DND-41 (cell line): ENCODE results near the gene NPBWR2.

Source experiments
- ATAC-seq: fragments of 200-7000 bp; cut with Tn5 transposase; 3 replicates; pipeline ENCODE4 v1.9.1; 2021; ENCODE audit warnings: low read depth; ENCODE audit not compliant: insufficient read depth
- DNase-seq: peaks from one replicate; pipeline ENCODE4 v3.0.0-alpha.2; 2020
- H2AFZ ChIP-seq: 2 replicates; pipeline ENCODE4 v1.6.0; 2012; ENCODE audit warnings: low read depth, low read length
- H3K27ac ChIP-seq: 2 replicates; pipeline ENCODE4 v1.5.1; 2012; ENCODE audit warnings: low read length, inconsistent platforms
- H3K27me3 ChIP-seq: fragments of 200-600 bp; sonication (generic); 2 replicates; pipeline ENCODE4 v1.6.0; 2012; ENCODE audit warnings: low read length, mild to moderate bottlenecking, inconsistent platforms; ENCODE audit not compliant: insufficient read depth, poor library complexity
- H3K36me3 ChIP-seq: 2 replicates; pipeline ENCODE4 v1.5.1; 2012; ENCODE audit warnings: low read length, inconsistent platforms; ENCODE audit not compliant: insufficient read depth
- H3K4me1 ChIP-seq: 2 replicates; pipeline ENCODE4 v1.5.1; 2012; ENCODE audit warnings: mild to moderate bottlenecking, low read length; ENCODE audit not compliant: insufficient read depth
- H3K4me2 ChIP-seq: 2 replicates; pipeline ENCODE4 v1.6.0; 2012; ENCODE audit warnings: mild to moderate bottlenecking, moderate library complexity, low read length, inconsistent platforms; ENCODE audit not compliant: insufficient read depth
- H3K4me3 ChIP-seq, 2 experiments: fragments of 200-600 bp in 1 of 2; shearing (Covaris generic) in 1 of 2; 2 replicates each; pipeline ENCODE4 v1.5.1; 2012 to 2016; ENCODE audit warnings: inconsistent platforms in 2 of 2, low read length in 2 of 2, mild to moderate bottlenecking in 2 of 2, low read depth in 1 of 2, moderate library complexity in 1 of 2
- H3K79me2 ChIP-seq: 2 replicates; pipeline ENCODE4 v1.6.0; 2012; ENCODE audit warnings: low read length, inconsistent platforms; ENCODE audit not compliant: insufficient read depth
- H3K9ac ChIP-seq: 2 replicates; pipeline ENCODE4 v1.6.0; 2012; ENCODE audit warnings: low read depth, mild to moderate bottlenecking, inconsistent platforms, low read length, moderate library complexity
- H3K9me3 ChIP-seq: 2 replicates; pipeline ENCODE4 v1.5.1; 2012; ENCODE audit warnings: low read length, moderate library complexity, mild to moderate bottlenecking, inconsistent platforms; ENCODE audit not compliant: insufficient read depth, severe bottlenecking
- H4K20me1 ChIP-seq: 2 replicates; pipeline ENCODE4 v1.6.0; 2012; ENCODE audit warnings: low read length; ENCODE audit not compliant: insufficient read depth
- EZH2 ChIP-seq: IDR thresholded peaks from 3 replicates; pipeline ENCODE4 v1.6.1; 2012; ENCODE audit warnings: borderline replicate concordance, low read depth, mild to moderate bottlenecking, moderate library complexity, low read length, inconsistent platforms; ENCODE audit not compliant: severe bottlenecking
- TF ChIP-seq, protein P1 (sequence below): IDR thresholded peaks from 2 replicates; pipeline ENCODE4 v1.5.1; 2012; ENCODE audit warnings: borderline replicate concordance, low read length, moderate library complexity, mild to moderate bottlenecking; ENCODE audit not compliant: poor library complexity, severe bottlenecking; ENCODE audit errors: extremely low read depth

Gene NPBWR2

DNA sequence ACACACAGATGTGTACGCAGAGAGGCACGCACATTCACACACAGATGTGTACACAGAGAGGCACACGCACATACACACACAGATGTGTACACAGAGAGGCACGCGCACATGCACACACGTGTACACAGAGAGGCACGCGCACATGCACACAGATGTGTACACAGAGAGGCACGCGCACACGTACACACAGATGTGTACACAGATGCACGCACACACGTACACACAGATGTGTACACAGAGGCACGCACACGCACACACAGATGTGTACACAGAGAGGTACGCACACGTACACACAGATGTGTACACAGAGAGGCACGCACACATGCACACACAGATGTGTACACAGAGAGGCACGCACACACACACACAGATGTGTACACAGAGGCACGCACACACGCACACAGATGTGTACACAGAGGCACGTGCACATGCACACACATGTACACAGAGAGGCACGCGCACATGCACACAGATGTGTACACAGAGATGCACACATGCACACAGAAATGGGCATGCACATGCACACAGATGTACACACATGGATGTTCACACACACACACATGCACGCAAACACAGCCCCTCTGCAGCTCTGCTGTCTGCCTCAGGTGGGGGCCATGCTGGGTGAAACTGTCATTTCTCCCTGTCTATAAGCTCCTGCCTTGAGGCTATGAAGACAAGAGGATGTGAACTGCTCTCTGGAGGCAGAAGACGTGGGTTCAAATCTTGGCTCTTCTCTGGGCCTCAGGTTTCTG lies 42.6 kb upstream of the NPBWR2 start:
- Histone ChIP-seq H3K4me3 (no peak overlapping the region), H3K79me2 (no peaks in the 10 kb centered on the region), H3K27me3 (no peaks in the 10 kb centered on the region), H3K9ac (no peak overlapping the region), H3K4me2 (no peak overlapping the region), H3K27ac (no peak overlapping the region), H3K9me3 (peaks cover 13% of the 10 kb centered on the region), H3K4me1 (no peaks in the 10 kb centered on the region), H2AFZ (no peak overlapping the region), H3K36me3 (no peaks in the 10 kb centered on the region), H4K20me1 (peaks cover 10% of the 10 kb centered on the region)
- TF ChIP-seq EZH2 = no peak
- TF ChIP-seq, protein P1, sequence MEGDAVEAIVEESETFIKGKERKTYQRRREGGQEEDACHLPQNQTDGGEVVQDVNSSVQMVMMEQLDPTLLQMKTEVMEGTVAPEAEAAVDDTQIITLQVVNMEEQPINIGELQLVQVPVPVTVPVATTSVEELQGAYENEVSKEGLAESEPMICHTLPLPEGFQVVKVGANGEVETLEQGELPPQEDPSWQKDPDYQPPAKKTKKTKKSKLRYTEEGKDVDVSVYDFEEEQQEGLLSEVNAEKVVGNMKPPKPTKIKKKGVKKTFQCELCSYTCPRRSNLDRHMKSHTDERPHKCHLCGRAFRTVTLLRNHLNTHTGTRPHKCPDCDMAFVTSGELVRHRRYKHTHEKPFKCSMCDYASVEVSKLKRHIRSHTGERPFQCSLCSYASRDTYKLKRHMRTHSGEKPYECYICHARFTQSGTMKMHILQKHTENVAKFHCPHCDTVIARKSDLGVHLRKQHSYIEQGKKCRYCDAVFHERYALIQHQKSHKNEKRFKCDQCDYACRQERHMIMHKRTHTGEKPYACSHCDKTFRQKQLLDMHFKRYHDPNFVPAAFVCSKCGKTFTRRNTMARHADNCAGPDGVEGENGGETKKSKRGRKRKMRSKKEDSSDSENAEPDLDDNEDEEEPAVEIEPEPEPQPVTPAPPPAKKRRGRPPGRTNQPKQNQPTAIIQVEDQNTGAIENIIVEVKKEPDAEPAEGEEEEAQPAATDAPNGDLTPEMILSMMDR = no peak
- no peak for ATAC-seq
- DNase-seq = no peak

DNA sequence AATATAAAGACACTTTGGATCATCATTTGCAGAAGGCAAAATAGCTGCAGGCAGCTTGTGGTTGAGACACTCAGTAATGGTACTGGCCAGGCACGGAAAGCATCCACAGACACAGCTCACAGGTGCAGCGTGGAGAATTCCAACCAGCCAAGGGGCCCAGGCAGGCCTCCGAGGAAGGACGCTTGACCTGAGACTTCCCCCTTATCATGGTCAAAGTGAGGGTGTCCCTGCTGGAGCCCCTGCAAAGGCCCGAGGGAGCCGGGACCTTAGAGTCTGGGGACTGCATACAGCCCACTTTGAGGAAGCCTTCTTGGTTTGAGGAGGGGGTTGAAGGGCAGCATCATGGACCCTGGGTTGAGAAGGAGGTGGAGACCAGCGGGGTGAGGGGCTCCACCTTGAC lies 41.8 kb upstream of the NPBWR2 start:
- H4K20me1 ChIP-seq = peaks cover 5% of the 10 kb centered on the region
- no peak overlapping the region for H3K4me2 ChIP-seq
- DNase-seq (no peak), ATAC-seq (no peak)
- no peak overlapping the region for H3K4me3 ChIP-seq
- no peak for TF ChIP-seq EZH2
- TF ChIP-seq, protein P1 = no peak
- H3K9ac ChIP-seq = no peak overlapping the region
- no peak overlapping the region for H2AFZ ChIP-seq
- no peaks in the 10 kb centered on the region for H3K27me3 ChIP-seq
- H3K9me3 ChIP-seq = peaks cover 18% of the 10 kb centered on the region
- H3K36me3 ChIP-seq = no peaks in the 10 kb centered on the region
- H3K4me1 ChIP-seq = no peaks in the 10 kb centered on the region
- no peak overlapping the region for H3K27ac ChIP-seq
- no peaks in the 10 kb centered on the region for H3K79me2 ChIP-seq

DNA sequence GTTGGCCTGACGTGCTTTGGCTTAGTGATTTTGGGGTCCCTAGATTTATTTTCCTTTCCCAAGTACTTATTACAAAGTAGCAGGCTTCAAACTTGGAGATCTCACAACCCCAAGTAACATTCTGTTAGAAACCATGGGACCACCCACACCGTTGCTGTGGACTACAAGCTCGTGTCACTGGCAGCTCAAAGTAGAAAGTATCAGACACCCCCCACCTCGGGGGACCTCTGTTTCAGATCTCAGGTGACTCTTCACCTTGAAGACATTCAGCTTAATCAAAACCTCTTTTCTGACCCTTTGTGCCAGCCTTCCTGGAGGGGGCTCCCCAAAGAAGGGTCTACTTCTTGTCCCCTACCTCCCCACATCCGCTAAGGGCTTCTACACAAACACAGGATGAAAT lies 41.2 kb upstream of the NPBWR2 start:
- H3K4me3 ChIP-seq = no peak overlapping the region
- no peak for ATAC-seq
- no peak overlapping the region for H3K4me2 ChIP-seq
- no peaks in the 10 kb centered on the region for H3K4me1 ChIP-seq
- no peak for DNase-seq
- H3K9me3 ChIP-seq = peaks cover 22% of the 10 kb centered on the region
- H4K20me1 ChIP-seq = peaks cover 5% of the 10 kb centered on the region
- H3K27me3 ChIP-seq = no peaks in the 10 kb centered on the region
- H3K36me3 ChIP-seq = no peaks in the 10 kb centered on the region
- no peaks in the 10 kb centered on the region for H3K79me2 ChIP-seq
- no peak overlapping the region for H2AFZ ChIP-seq
- no peak overlapping the region for H3K27ac ChIP-seq
- no peak overlapping the region for H3K9ac ChIP-seq
- TF ChIP-seq EZH2 = no peak
- TF ChIP-seq, protein P1 = no peak
